K562 (cell line): ENCODE measurements around the gene CRHR2. TPM values are rescaled to one million over a fixed set of nuclear protein-coding genes. Genes with fewer than 3 reads are reported as not detected.

Source experiments
- ADNP ChIP-seq: fragments of 200-800 bp; sonication (Bioruptor generic); IDR thresholded peaks from 2 replicates; pipeline ENCODE4 v1.6.1; 2016; ENCODE audit warnings: missing genetic modification characterization, missing compliant biosample characterization
- ATF6 ChIP-seq: sonication (generic); formaldehyde crosslinking; IDR thresholded peaks from 2 replicates; pipeline ENCODE4 v1.4.0; 2020; ENCODE audit warnings: mild to moderate bottlenecking, missing genetic modification reagents
- BACH1 ChIP-seq: fragments of 200-800 bp; sonication (Bioruptor generic); IDR thresholded peaks from 2 replicates; pipeline ENCODE4 v1.6.1; 2016; ENCODE audit warnings: missing genetic modification characterization, missing compliant biosample characterization
- ESRRB ChIP-seq: fragments of 250-450 bp; sonication (Bioruptor Pico); IDR thresholded peaks from 2 replicates; pipeline ENCODE4 v1.5.0; 2020; ENCODE audit warnings: mild to moderate bottlenecking, moderate library complexity, borderline replicate concordance
- GTF2A2 ChIP-seq: IDR thresholded peaks from 2 replicates; pipeline ENCODE4 v1.6.1; 2016; ENCODE audit warnings: mild to moderate bottlenecking, missing genetic modification characterization, missing compliant biosample characterization
- HDAC3 ChIP-seq: fragments of 450-650 bp; IDR thresholded peaks from 2 replicates; pipeline ENCODE4 v1.6.1; 2018; ENCODE audit warnings: borderline replicate concordance, mild to moderate bottlenecking, moderate library complexity; ENCODE audit not compliant: partially characterized antibody
- HMG20B ChIP-seq: fragments of 250-450 bp; sonication (Bioruptor Pico); IDR thresholded peaks from 2 replicates; pipeline ENCODE4 v1.5.0; 2021; ENCODE audit warnings: mild to moderate bottlenecking
- JUNB ChIP-seq: fragments of 450-650 bp; formaldehyde crosslinking; conservative IDR thresholded peaks from 2 replicates; pipeline ENCODE4 v1.4.0; 2020; ENCODE audit warnings: mild to moderate bottlenecking
- KLF1 ChIP-seq: fragments of 450-650 bp; IDR thresholded peaks from 2 replicates; pipeline ENCODE4 v1.6.1; 2016; ENCODE audit warnings: missing genetic modification characterization, missing compliant biosample characterization
- MCM7 ChIP-seq, 2 experiments: fragments of 450-650 bp; IDR thresholded peaks; 2 replicates each; pipeline ENCODE4 v1.6.1; 2016 to 2018
- PHB2 ChIP-seq: fragments of 450-650 bp; IDR thresholded peaks from 2 replicates; pipeline ENCODE4 v1.6.1; 2017; ENCODE audit warnings: low read depth
- PHF20 ChIP-seq: fragments of 450-650 bp; IDR thresholded peaks from 2 replicates; pipeline ENCODE4 v1.6.1; 2018; ENCODE audit not compliant: partially characterized antibody
- PRPF4 ChIP-seq: fragments of 200-400 bp; formaldehyde crosslinking; IDR thresholded peaks from one replicate; pipeline ENCODE4 v1.6.1; 2017; ENCODE audit warnings: low read length, low read depth, mild to moderate bottlenecking; ENCODE audit not compliant: insufficient read depth, poor library complexity, severe bottlenecking
- RFX7 ChIP-seq: fragments of 250-450 bp; sonication (Bioruptor Pico); IDR thresholded peaks from 2 replicates; pipeline ENCODE4 v1.5.1; 2021; ENCODE audit warnings: mild to moderate bottlenecking
- RNF2 ChIP-seq: sonication (generic); IDR thresholded peaks from 2 replicates; pipeline ENCODE4 v1.6.1; 2016
- RUNX1 ChIP-seq: sonication (generic); IDR thresholded peaks from 2 replicates; pipeline ENCODE4 v1.6.1; 2016; ENCODE audit warnings: antibody characterized with exemption, low read depth
- SLC30A9 ChIP-seq: fragments of 250-450 bp; sonication (Bioruptor Pico); IDR thresholded peaks from 2 replicates; pipeline ENCODE4 v1.8.0; 2022; ENCODE audit warnings: mild to moderate bottlenecking, moderate library complexity
- SMAD2 ChIP-seq: fragments of 150-350 bp; IDR thresholded peaks from 2 replicates; pipeline ENCODE4 v1.6.1; 2014; ENCODE audit warnings: low read depth, mild to moderate bottlenecking, low read length
- SRSF1 ChIP-seq: fragments of 200-400 bp; formaldehyde crosslinking; IDR thresholded peaks from 2 replicates; pipeline ENCODE4 v1.6.1; 2017; ENCODE audit warnings: mild to moderate bottlenecking, low read depth, low read length, moderate library complexity
- ZBTB1 ChIP-seq: sonication (generic); formaldehyde crosslinking; IDR thresholded peaks from 2 replicates; pipeline ENCODE4 v1.8.1; 2023; ENCODE audit warnings: missing genetic modification reagents, low read depth, mild to moderate bottlenecking, borderline replicate concordance
- ZNF282 ChIP-seq: sonication (generic); formaldehyde crosslinking; IDR thresholded peaks from 2 replicates; pipeline ENCODE4 v1.8.1; 2023; ENCODE audit warnings: missing genetic modification reagents
- polyA plus RNA-seq, 8 experiments: library from polyadenylated mRNA; depleted of rRNA in 4 of 8; stranded (reverse) in 5 of 8; unstranded in 3 of 8; fragments of >200 nt; fragmentation: Nextera tagmentation in 2 of 8; fragmentation: Illumina TruSeq in 1 of 8; extraction: Ambion mirVana in 2 of 8; extraction: Trizol in 1 of 8; gene quantifications; 2 replicates each; pipeline versions ENCODE4 v1.2.1 to v1.2.3, GENCODE V29; 2011 to 2014; ENCODE audit warnings: inconsistent platforms in 1 of 8, missing spikeins in 1 of 8
- total RNA-seq, 7 experiments: library from RNA; depleted of rRNA in 6 of 7; stranded (reverse); fragments of >200 nt in 6 of 7; fragmentation: Illumina TruSeq in 2 of 7; extraction: Trizol in 2 of 7; gene quantifications; 2 replicates each; pipeline versions ENCODE4 v1.2.1 to v1.2.3, GENCODE V29; 2011 to 2021; ENCODE audit warnings: low replicate concordance in 1 of 7
- TF ChIP-seq, protein P1 (sequence below): sonication (generic); formaldehyde crosslinking; IDR thresholded peaks from 2 replicates; pipeline ENCODE4 v1.8.1; 2023; ENCODE audit warnings: mild to moderate bottlenecking, missing genetic modification reagents
- TF ChIP-seq, protein P2 (sequence below): sonication (generic); formaldehyde crosslinking; IDR thresholded peaks from 2 replicates; pipeline ENCODE4 v1.8.1; 2023; ENCODE audit warnings: mild to moderate bottlenecking, missing genetic modification reagents
- TF ChIP-seq, protein P3 (sequence below): fragments of 450-650 bp; IDR thresholded peaks from 2 replicates; pipeline ENCODE4 v1.6.1; 2016; ENCODE audit warnings: borderline replicate concordance

Gene CRHR2
- total and polyA plus RNA-seq, 9 of the 15 experiments (the other 6 are each of a cell fraction or from before 2014, with no cell fraction given), result not detected

DNA sequence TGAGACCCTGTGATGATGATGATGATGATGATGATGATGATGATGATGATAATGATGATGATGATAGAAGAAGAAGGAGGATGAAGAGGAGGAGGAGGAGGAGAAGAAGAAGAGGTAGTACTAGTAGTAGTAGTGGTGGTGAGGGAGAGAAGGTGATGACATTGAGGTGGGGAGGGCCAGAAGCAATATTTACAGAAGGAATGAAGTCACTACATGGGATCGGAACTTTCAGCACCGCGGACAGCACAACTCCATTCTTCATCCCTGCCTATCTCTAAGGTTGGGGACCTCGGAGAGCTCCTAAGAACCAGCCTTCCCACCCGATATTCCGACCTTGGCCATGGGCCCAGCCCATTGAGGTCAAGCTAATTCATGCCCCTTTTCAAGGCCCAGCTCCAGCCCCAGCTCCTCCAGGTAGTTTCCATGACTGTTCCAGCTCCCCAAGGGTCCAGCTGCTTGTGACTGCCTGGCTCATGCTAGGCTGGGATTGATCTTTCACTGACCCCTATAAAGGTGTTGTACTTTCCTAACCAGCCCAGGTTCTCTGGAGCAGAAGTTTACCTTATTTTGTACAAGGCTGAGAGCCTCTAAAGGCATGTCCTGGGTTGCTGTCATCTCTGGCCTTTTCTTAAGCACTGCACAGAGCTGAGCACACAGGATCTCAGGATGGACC is 10.3 kb downstream of the CRHR2 start (continued):
- TF ChIP-seq KLF1 (tag), result no peak
- no peak for TF ChIP-seq HDAC3
- peak; percentile 70; the same call in 1 of the 2 replicates for TF ChIP-seq ZBTB1
- TF ChIP-seq, protein P1, sequence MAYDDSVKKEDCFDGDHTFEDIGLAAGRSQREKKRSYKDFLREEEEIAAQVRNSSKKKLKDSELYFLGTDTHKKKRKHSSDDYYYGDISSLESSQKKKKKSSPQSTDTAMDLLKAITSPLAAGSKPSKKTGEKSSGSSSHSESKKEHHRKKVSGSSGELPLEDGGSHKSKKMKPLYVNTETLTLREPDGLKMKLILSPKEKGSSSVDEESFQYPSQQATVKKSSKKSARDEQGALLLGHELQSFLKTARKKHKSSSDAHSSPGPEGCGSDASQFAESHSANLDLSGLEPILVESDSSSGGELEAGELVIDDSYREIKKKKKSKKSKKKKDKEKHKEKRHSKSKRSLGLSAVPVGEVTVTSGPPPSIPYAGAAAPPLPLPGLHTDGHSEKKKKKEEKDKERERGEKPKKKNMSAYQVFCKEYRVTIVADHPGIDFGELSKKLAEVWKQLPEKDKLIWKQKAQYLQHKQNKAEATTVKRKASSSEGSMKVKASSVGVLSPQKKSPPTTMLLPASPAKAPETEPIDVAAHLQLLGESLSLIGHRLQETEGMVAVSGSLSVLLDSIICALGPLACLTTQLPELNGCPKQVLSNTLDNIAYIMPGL (CRISPR knock-in tag), result peak; percentile 70; the same call in 1 of the 2 replicates
- TF ChIP-seq, protein P2, sequence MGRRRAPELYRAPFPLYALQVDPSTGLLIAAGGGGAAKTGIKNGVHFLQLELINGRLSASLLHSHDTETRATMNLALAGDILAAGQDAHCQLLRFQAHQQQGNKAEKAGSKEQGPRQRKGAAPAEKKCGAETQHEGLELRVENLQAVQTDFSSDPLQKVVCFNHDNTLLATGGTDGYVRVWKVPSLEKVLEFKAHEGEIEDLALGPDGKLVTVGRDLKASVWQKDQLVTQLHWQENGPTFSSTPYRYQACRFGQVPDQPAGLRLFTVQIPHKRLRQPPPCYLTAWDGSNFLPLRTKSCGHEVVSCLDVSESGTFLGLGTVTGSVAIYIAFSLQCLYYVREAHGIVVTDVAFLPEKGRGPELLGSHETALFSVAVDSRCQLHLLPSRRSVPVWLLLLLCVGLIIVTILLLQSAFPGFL (CRISPR knock-in tag), result no peak
- TF ChIP-seq ATF6 (CRISPR knock-in tag), result peak; percentile 93
- peak; percentile 78 for TF ChIP-seq BACH1
- TF ChIP-seq RFX7 (CRISPR knock-in tag), result no peak
- TF ChIP-seq SLC30A9 (CRISPR knock-in tag), result no peak
- TF ChIP-seq RNF2, result no peak
- TF ChIP-seq, protein P3, sequence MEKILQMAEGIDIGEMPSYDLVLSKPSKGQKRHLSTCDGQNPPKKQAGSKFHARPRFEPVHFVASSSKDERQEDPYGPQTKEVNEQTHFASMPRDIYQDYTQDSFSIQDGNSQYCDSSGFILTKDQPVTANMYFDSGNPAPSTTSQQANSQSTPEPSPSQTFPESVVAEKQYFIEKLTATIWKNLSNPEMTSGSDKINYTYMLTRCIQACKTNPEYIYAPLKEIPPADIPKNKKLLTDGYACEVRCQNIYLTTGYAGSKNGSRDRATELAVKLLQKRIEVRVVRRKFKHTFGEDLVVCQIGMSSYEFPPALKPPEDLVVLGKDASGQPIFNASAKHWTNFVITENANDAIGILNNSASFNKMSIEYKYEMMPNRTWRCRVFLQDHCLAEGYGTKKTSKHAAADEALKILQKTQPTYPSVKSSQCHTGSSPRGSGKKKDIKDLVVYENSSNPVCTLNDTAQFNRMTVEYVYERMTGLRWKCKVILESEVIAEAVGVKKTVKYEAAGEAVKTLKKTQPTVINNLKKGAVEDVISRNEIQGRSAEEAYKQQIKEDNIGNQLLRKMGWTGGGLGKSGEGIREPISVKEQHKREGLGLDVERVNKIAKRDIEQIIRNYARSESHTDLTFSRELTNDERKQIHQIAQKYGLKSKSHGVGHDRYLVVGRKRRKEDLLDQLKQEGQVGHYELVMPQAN, result peak; percentile 57
- TF ChIP-seq JUNB, result no peak
- no peak for TF ChIP-seq HMG20B (CRISPR knock-in tag)
- no peak for TF ChIP-seq SRSF1
- TF ChIP-seq PRPF4, result no peak
- no peak for TF ChIP-seq PHB2
- no peak for TF ChIP-seq PHF20
- TF ChIP-seq ZNF282 (CRISPR knock-in tag), result no peak; the same call in 1 of the 2 replicates
- TF ChIP-seq RUNX1, result no peak
- TF ChIP-seq SMAD2, result no peak
- TF ChIP-seq GTF2A2 (tag), result no peak
- TF ChIP-seq ADNP (tag), result no peak
- TF ChIP-seq ESRRB (CRISPR knock-in tag), result no peak
- TF ChIP-seq MCM7 (IDR thresholded peaks at IDR 0.05), result no peak
